GM19035 (cell line): ENCODE measurements around the gene SOX9.
"Not testable (repeated sequence)": the region's sequence is repeated elsewhere in the genome, so short reads cannot be mapped to it uniquely, and the experiment has no call there.

Experiments
- ATAC-seq: cut with Tn5 transposase; IDR thresholded peaks from one replicate; pipeline ENCODE4 v1.9.1; 2021; ENCODE audit not compliant: unreplicated experiment

SOX9 gene

DNA sequence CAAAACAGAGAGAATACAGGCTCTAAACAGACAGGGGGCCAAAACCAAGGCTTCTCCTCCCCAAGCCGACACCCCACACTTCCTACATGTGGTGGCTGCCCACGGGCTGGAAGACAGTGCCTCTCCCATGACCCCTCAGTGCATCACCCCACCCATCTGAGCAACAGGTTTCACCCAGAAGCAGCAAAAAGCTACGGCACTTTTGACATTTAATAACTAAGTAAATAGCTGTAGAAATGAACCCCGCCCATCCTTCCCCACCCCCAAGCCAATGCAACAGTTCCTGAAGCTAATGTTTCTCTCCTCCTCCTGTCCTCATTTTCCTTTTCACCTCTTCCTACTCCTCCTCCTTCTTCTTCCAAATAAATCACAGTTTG, 9.9 kb upstream of the SOX9 start:
- ATAC-seq, result no peak

DNA sequence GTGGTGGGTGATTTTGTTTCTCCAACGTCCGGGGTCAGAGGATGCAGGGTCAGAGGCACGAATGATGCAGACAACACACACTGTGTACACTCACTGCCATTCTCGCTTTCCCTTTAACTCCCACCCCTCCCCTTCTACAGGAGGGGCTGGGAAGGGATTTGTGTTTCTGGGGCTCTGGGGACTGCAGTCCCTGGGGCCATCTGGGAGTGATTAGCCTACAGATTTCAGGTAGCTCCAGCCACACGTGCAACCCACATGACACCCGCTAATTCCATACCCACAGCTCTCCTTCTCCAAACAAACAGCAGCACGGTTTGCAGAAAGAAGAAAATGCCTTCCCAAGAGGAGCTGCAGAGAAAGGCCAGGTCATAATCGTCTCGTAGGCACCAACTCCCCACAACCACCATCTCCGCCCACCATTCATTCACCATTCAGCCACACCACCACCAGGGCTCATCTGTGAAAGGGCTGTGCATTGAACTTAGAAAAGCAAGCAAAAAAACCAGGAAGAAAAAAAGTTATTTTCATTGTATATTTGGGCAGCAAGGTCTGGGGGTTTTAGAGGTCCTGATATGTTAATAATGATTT, 9.4 kb upstream of the SOX9 start:
- ATAC-seq, result no peak

DNA sequence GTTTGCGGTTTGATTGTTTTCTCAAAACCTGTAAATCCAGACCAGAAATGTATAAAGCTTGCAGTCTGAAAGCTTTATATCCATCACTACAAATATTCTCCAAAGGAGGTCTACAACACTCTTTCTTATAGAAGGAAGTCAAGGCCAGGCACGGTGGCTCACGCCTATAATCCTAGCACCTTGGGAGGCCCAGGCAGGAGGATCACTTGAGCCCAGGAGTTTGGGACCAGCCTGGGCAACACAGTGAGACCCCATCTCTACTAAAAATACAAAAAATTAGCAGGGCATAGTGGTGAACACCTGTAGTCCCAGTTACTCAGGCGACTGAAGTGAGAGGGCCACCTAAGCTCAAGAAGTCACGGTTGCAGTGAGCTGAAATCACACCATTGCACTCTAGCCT, 8.9 kb upstream of the SOX9 start:
- ATAC-seq, result not testable (repeated sequence)

DNA sequence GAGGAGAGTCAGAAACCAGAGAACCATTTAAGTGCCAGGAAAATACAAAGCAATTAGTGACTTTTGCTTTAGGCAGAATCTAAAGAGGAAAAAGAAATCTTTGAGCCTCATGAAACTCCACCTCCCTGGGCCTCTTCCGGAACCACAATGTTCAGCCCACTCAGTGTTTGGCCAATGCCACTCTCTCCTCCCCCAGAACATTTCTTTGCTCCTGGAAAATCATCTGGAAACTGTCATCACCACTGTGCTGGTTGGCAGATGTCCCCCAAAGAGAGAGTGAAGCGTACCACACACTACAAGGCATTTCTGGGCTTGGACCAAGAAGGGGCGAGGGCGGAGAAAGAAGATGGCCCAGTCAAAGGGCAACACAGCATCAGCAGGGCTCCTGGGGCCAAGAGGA, 7.1 kb upstream of the SOX9 start:
- ATAC-seq, result no peak

DNA sequence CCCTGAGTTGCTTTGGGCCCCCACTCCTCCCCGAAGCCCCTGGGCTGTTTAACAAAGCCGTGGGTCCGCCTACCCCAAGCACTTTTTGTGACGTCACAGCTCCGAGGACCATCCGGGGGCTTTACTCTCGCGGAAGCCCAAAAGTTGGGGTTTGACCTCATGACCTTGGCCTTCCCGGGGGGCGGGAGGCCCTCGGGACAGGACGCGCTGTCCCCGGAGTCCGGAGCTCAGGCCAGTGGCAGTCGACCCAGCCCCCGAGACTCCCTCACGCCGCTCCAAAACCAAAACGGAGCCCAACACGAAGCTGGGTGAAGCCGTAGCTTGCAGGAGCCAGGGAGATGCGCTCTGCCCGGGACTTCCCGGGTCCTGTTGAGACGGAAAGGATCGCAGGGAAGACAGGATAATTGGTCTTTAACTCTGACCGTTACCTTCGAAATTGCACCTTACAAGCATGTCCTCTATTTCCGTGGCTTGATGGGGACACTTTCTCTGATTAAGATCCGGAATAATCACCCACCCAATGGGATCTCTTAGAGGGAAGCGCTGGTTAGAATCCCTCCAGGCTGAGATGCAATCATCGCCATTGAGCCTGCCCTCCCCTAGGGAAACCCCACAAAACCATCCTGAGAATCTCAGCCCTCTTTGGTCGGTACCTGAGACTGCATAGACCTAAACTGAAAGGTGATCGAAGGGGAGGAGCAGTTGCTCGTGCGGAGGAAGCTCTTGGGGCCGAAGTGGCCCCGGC, 4.9 kb upstream of the SOX9 start:
- no peak for ATAC-seq

DNA sequence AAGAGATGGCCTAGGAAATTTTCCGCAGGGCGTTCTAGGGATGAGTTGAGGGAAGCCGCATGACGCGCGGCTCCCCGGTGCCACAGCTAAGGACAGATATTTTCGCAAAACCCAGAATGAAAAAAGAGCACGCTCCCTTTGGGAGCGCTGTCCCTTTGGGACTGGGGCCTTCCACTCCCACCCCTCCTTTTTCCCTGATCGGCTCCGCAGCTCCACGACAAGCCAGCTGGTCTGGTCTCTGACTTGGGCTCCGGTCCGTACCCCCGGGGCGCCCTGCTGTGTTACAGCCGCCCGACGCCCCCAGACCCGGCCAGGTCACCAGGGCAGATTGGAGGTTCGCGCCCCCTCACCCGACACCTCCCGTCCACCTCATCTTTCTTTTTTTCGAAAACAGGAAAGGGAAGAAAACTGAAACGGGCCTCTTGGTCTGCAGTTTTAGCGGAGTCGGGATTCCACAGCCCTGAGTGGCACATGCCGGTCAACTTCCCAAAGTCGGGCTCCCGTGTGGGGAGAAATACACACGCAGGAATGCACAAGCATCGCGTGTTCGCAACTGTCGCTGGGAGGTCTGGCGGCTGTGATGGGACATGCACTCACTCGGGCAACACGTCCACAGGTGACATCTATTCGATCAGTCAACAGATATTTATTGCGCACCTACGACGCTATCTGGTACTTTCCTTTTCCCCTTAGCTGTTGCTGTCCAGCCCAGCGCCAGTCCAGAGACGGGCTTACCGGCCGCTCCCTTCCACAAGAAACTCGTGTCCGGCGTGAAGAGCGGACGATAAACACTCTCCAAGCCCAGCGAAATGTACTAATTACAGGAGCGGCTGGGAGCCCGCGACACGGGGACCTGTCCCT, 3.9 kb upstream of the SOX9 start:
- ATAC-seq, result no peak

DNA sequence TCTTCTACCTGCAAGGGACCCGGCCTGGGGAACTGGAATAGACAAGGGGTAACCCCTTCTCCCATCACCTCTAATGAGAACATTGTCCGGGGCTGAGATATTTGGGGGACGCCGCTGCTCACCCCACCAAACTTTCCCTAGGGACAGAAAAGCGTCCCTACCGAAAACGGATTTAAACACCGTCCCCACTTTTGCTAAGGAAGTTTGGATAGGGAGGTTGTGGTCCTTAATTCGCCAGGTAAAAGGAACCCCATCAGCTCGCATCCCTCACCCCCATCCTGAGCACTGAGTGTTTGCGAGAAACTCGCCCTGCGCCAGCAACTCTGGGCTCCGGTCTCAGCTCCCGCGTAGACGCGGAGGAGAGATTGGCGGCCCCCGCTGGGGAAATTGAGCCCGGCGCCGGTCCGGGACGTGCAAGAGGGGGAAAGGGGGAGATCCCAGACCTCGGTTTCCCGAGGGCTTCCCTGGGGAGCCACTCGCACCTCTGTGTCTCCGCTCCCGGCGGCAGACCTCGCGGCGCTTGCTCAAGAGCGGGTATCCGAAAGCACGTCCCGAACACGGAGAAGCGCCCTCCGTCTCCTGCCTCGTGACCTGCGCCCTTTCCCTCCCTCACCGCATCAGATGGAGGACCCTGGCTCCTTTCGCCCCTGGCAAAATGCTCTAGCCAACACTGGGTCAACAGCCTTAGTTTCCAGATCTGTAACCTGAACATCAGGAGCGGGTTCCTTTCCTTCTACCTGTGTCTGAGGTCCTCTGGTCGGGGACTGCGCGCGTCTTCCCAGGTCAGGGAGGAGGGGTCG, 3.1 kb upstream of the SOX9 start:
- ATAC-seq, result no peak

DNA sequence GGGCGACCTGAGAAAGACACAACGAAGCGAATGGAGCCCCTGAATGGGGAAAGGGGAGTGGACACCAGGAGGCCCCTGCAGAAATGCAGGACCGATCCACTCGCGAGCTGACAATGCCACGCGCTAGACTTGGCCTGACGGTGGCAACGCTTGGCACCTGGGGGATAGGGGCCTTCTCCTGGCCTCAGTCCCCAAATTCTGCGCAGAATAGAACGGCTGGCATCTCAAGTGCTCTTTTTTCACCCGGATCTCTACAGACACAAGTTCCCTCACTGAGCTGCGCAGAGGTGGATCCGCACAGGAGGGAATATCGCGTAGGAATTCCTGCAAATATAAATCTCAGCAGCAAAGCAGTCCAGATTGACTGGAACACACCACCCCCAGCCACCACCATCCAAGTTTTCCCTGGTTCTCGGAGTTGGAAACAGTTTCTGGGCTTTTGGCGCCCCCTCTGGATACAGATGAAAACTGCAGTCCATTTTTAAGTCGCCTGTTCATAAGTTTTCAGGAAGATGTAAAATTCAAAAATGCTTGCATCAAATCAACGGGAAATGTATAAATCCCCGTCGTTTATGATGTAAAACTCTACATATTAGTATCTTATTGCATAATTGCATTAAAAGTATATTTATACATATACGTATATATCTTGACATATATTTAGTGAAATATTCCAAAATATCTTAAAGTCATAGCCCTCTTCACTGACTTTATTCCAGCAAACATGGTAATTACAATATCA, 2.3 kb upstream of the SOX9 start:
- no peak for ATAC-seq

DNA sequence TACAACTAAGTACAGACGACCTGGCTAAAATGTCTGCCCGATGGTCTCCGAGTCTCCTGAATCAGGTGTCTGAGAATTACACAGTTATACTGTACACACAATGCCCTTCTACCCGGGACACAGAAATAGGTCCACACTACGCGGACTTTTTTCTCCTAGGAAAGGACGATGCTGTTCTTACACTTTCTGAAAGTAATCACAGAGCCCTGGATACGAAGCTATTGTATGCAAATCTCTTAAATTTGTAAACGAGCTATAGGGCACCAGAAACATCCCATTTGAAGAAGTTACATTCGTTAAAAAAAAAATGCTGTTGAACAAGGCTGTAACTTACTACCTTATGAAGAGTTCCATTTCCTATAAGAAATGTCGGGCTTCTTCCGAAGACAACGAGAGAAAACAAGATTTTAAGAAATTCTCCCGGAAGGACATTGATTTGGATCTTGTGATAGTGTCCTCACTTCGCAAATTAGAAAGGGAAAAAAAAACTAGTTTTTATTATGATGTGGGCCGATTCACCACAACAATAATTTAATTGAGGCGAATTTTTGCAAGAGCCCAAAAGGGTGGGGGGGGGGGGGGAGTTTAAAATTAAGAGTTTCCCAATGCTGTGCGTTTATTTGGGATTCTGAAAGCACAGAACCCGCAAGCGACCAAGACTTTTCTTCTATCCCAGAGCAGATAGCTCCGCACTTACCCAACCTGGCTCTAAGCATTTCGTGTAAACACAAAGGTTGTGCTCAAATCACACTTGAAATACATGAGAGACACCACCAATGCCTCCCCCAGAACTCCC, 1.5 kb upstream of the SOX9 start:
- no peak for ATAC-seq

DNA sequence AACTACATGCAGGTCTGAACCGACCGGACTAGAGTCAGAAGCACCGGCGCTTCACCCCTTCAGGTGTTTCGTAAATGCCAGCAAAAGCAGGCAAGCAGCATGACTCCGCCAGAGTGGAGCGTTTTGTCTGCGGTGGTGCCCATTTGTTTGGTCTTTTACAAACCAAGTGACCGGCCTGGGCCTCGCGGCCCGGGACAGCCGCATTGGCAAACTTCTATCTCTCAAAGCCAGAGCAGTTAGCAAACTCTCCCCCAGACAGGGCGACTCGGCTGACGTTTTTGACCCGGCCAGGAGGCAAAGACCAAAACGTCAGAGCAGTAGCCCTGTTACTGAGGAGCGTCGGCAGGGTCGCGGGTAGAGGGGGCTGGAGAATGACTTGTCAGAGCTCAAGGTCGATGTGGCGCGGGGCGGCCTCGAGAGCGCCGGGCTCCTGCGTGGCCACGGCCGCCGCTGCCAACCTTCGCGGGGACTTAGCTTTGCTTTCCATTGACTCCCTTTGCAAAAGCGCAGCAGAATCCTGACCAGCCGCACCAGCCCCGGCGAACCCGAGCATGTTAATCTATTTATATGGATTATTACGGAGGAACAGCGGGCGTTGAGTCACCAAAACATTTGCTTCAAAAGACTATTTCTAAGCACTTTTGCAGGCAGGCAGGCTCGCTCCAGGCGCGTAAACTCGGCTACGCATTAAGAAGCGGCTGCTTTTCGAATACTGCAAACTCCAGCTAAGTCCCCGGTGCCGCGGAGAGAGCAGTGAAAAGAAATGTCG, 763 bp upstream of the SOX9 start:
- ATAC-seq, result no peak

DNA sequence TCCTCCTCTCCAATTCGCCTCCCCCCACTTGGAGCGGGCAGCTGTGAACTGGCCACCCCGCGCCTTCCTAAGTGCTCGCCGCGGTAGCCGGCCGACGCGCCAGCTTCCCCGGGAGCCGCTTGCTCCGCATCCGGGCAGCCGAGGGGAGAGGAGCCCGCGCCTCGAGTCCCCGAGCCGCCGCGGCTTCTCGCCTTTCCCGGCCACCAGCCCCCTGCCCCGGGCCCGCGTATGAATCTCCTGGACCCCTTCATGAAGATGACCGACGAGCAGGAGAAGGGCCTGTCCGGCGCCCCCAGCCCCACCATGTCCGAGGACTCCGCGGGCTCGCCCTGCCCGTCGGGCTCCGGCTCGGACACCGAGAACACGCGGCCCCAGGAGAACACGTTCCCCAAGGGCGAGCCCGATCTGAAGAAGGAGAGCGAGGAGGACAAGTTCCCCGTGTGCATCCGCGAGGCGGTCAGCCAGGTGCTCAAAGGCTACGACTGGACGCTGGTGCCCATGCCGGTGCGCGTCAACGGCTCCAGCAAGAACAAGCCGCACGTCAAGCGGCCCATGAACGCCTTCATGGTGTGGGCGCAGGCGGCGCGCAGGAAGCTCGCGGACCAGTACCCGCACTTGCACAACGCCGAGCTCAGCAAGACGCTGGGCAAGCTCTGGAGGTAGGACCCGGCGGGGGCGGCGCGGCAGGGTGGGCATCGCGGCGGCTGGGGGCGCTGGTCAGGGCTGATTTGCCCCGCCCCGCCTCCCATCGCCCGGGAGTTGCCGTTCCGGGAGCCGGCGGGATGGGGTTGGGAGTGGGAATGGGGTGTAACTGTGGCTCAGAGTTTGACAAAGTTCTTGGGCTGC, 567 bp downstream of the SOX9 start:
- ATAC-seq, result peak; percentile 31

DNA sequence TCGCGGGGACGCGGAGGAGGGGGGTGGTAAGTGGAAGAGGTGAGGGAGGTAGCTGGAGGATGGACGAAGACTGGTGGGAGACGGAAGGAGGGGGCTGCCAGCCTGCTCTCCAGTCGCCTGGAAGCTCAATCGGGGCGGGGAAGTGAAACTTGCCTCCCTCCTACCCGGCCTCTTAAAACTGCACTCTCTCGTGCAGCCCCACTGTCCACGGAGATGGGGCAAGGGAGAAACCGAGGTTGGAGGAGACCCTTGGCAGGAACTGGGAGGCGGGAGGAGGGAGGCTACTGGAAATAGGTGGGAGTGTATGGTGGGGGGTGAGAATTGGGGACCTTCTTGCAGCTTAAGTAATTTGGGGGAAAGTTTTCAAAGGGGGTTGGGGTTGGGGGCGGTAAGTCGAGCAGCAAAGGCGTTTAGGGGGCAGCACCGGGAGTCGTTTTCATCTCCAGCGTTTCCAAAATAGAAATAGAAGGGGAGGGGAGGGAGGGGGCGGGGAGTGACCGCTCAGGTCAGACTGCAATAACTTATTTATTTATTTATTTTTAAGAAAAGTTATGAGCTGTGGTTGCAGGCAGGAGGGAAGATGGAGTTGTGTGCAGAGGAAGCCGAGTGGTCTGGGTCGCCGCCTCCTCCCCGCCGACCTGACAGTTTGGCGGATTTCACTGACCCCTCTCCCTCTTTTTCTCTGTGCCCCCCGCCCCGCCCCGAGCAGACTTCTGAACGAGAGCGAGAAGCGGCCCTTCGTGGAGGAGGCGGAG, 1.4 kb downstream of the SOX9 start:
- peak; percentile 11 for ATAC-seq

DNA sequence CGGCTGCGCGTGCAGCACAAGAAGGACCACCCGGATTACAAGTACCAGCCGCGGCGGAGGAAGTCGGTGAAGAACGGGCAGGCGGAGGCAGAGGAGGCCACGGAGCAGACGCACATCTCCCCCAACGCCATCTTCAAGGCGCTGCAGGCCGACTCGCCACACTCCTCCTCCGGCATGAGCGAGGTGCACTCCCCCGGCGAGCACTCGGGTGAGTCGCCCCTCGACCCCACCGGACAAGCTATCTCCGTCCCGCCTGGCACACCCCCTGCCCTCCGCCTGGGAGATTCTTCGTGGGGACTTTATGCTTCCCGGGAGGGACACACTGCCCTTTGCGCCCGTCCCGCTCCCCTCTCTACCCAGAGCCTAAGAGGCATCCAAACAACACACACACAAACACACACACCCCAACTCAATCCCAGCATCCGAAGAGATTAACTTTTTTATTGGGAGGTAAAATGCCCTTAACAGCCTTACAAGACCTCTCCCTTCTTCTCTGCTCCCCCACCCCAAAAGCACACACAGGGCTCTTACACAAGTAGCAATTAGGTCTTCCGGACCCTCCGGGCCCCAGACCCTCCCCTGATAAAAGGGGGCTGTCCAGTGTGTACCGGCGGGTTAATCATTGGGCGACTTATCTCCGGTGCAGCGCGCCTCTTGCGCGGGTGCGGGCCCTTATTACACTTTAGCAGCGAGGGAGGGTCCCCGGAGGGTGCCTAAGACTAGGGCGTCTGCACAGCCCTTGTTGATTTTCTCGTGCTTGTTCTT, 2.1 kb downstream of the SOX9 start:
- ATAC-seq, result no peak

DNA sequence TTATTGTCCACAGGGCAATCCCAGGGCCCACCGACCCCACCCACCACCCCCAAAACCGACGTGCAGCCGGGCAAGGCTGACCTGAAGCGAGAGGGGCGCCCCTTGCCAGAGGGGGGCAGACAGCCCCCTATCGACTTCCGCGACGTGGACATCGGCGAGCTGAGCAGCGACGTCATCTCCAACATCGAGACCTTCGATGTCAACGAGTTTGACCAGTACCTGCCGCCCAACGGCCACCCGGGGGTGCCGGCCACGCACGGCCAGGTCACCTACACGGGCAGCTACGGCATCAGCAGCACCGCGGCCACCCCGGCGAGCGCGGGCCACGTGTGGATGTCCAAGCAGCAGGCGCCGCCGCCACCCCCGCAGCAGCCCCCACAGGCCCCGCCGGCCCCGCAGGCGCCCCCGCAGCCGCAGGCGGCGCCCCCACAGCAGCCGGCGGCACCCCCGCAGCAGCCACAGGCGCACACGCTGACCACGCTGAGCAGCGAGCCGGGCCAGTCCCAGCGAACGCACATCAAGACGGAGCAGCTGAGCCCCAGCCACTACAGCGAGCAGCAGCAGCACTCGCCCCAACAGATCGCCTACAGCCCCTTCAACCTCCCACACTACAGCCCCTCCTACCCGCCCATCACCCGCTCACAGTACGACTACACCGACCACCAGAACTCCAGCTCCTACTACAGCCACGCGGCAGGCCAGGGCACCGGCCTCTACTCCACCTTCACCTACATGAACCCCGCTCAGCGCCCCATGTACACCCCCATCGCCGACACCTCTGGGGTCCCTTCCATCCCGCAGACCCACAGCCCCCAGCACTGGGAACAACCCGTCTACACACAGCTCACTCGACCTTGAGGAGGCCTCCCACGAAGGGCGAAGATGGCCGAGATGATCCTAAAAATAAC, 3.0 kb downstream of the SOX9 start:
- no peak for ATAC-seq

DNA sequence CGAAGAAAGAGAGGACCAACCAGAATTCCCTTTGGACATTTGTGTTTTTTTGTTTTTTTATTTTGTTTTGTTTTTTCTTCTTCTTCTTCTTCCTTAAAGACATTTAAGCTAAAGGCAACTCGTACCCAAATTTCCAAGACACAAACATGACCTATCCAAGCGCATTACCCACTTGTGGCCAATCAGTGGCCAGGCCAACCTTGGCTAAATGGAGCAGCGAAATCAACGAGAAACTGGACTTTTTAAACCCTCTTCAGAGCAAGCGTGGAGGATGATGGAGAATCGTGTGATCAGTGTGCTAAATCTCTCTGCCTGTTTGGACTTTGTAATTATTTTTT, 3.6 kb downstream of the SOX9 start:
- ATAC-seq, result no peak

DNA sequence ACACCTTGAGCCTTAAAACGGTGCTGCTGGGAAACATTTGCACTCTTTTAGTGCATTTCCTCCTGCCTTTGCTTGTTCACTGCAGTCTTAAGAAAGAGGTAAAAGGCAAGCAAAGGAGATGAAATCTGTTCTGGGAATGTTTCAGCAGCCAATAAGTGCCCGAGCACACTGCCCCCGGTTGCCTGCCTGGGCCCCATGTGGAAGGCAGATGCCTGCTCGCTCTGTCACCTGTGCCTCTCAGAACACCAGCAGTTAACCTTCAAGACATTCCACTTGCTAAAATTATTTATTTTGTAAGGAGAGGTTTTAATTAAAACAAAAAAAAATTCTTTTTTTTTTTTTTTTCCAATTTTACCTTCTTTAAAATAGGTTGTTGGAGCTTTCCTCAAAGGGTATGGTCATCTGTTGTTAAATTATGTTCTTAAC, 4.4 kb downstream of the SOX9 start:
- no peak for ATAC-seq
